Right hindlimb (tissue), 1 donor: ENCODE measurements around the gene SH2B2.

Experiments used
- DNase-seq: peaks from one replicate; pipeline ENCODE4 v3.0.0-alpha.2; 2018

Gene SH2B2

DNA sequence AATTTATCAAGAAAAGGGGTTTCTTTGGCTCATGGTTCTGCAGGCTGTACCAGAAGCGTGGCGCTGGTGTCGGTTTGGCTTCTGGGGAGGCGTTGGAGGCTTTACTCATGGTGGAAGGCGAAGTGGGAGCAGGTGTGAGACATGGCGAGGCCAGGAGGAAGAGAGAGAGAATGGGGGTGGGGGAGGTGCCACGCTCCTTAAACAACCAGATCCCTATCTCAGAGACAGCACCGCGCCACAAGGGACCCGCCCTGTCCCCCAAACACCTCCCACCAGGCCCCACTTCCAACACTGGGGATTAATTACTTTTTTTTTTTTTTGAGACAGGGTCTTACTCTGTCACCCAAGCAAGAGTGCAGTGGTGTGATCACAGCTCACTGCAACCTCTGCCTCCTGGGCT is 18.0 kb upstream of the SH2B2 start:
- no peak for DNase-seq

- DNase-seq, result peak; percentile 38
Measured at GRCh38 chr7:102270178-102270887, 16.3 kb upstream of the SH2B2 start.

DNA sequence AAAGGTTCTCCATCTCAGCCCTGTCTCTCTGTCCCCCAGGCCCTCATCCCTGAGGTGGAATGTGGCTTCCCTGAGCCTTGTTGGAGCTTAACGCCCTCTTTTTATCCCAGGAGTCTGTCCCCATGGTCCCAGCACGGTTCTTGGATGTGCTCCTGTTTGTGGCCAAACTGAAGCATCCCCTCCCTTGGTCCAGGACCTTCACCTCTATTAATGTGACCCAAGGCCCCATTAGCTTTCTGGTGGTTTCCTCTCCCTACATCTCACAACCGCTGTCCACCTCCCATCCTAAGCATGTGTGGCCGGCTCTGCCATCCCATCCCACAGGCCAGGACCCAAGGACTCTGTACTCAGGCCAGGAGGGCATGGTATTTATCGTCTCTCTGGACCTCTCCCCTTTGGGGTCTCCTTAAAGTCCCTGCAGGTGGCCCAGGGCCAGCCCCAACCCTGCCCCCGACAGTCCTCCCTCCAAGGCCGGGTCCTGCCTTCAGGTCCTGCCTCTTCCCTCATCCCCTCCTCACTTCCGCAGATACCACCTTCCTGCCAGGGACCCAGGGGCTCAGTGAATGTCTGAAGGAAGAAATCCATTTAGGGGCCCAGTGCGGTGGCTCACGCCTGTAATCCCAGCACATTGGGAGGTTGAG is 15.4 kb upstream of the SH2B2 start:
- no peak for DNase-seq

DNA sequence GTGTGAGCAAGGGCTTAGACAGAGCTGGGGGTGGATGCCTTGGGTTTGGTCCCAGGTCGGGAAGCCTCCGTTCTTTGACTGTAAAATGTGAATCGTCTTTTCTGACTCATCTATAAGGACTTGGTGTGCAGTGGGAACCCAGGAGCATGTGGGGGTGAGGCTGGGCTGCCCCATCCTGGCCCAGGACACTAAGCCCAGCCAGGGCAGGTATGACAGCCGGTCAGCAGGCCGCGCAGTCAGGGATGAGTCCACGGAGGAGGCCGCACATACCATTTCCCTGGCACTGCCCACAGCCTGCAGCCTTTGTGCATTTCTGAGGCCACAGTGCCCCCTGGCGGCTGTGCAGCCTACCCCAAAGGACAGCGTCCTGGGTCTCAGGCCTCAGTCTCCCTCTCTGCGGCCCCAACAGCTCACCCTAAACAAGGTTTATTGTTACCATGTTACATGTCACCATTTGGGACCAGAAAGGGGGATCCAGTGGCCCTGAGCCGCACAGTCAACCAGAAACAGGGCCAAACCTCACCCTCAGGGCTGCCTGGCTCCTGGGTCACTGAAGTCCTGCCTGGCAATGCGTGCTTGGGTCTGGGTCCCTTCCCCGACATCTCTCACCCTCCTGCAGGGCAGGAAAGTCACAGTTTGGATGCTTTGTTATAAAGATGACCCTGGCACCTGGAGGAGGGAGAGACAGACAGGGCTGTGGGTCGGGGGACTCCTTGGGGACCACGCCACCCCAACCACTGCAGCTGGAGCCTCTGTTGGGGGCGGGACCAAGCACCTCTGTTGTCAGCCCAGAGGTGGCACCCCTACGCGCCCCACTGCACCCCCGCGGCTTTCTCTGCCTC is 14.4 kb upstream of the SH2B2 start:
- peak; percentile 77 for DNase-seq

GRCh38 chr7:102272917-102273748 is 13.5 kb upstream of the SH2B2 start:
- DNase-seq, result no peak

GRCh38 chr7:102273749-102274712 is 12.6 kb upstream of the SH2B2 start:
- no peak for DNase-seq

- DNase-seq, result no peak
Measured at GRCh38 chr7:102275123-102275703, 11.5 kb upstream of the SH2B2 start.

GRCh38 chr7:102277901-102278300 is 8.8 kb upstream of the SH2B2 start:
- no peak for DNase-seq

GRCh38 chr7:102279537-102280400 is 6.9 kb upstream of the SH2B2 start:
- DNase-seq, result peak; percentile 78

DNA sequence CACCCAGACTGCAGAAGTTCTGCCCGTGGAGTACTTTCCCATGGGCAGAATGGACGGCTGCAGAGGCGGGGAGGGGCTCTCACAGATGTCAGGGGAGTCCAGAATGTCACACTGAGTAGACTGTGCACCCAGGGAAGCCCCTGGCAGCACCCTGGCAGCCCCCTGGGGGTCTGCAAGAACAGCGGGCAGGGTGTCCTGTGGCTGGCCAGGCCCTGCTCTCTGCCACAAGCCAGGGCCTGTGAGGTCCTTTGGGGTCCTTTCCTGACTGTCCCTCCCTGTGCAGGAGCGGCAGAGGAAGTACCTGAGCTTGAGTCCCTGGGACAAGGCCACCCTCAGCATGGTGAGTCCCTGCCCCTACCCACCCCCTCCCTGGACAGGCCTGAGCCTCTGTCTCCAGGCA is 6.1 kb upstream of the SH2B2 start:
- DNase-seq, result no peak

DNA sequence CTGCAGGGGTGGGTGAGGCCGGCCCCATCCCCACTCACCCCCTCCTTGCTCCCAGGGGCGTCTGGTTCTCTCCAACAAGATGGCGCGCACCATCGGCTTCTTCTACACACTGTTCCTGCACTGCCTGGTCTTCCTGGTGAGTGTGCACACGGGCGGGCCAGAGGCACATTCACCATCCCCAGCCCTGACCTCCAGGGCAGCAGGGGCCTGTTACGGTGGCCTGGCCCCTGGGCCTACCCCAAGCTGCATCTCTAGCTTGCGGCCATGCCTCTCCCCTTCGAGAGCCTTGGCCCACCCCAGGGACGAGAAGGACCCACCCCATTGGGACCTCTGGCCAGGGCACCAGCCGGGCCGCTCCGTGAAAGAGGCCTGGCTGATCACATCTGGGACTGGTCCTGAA is 4.9 kb upstream of the SH2B2 start:
- no peak for DNase-seq

DNA sequence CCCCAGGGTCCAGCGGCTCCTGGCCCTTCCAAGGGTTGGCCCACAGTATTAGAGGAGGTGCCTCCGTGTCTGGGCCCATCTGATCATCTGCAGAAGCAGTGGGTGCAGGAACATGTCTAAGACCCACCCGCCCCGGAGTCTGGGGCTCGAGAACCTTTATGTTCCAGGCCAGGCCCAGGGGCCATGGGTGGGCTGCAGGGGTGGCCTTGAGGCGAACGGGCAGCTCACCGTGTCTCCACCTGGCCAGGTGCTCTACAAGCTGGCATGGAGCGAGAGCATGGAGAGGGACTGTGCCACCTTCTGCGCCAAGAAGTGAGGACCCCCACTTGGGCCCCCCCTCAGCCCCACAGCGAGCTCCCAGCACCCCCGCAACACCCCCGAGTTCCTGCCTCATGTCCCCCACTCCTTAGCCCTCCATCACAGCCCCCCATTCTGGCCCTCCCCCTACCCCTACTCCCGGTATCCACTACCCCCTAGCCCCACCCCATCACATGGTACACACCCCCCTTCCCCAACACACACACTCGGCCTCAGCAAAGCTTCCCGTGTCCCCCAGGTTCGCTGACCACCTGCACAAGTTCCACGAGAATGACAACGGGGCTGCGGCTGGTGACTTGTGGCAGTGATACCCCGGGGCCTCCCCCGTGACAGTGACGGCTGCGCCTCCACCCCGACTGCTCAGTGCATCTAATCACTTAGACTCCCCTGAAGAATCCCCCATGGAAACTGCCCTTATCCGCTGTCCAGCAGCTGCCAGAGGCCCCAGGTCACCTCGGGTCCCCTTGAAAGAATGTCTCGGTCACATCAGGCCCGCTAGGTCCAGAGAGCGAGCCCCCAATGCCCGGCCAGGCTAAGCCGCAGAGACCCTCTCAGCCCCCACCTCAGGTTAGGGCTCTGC is 4.0 kb upstream of the SH2B2 start:
- DNase-seq, result no peak

- DNase-seq, result no peak
Measured at GRCh38 chr7:102283477-102284189, 3.0 kb upstream of the SH2B2 start.

DNA sequence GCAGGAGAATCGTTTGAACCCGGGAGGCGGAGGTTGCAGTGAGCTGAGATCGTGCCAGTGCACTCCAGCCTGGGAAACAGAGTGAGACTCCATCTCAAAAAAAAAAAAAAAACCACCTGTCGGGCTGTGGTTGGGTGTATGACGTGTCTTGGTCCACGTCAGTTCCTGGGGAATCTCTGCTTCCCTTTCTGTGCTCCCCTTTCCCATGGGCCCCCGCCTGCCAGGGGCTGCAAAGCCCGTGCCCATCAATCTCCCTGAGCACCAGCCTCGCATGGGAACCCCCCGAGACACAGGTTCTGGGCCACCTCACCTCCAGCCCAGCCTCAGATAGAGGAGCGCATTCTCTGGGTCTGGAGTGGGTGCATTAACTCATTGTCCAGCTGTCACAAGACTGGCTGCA is 2.3 kb upstream of the SH2B2 start:
- DNase-seq, result no peak

DNA sequence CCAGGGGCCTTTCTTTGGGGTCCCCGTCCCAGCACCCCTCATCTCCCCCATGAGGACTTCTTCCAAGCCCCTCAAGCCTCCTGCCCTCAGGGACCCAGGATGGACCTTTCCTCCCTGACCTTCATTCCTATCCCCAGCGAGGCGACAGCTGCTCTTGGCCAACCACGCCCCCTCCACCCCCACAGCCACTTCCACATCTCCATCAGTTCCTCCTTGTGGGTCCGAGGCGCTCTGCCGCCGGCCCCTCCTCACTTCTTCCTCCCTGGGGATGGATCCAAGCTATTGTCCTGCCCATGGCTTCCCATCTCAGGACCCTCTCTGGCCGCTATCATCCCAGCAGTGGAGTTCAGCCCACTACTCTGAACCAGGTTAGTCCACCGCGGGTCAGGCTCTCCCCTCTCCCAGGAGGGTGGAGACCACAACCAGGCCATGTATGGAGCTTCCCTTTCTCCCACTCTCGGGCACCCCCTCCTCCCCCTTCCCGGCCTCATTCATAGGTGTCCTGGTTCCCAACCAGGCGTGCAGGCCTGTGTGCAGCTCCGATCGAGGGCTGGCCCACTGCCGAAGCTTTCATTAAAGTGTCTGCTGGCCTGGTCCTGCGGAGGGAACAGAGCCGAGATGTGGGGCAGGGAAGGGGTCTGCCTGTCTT is 1.7 kb upstream of the SH2B2 start:
- DNase-seq, result peak; percentile 35

GRCh38 chr7:102285540-102286236 is 980 bp upstream of the SH2B2 start:
- DNase-seq, result no peak
